IPS-NIHi11 (cell line): ENCODE data around the gene MDN1.

Source experiments
- DNase-seq: peaks from one replicate; pipeline ENCODE4 v3.0.0; 2012; ENCODE audit warnings: mixed read lengths, low spot score

Gene MDN1

GRCh38 chr6:89597372-89597771, 222.2 kb downstream of the MDN1 start:
- DNase-seq = no peak

- no peak for DNase-seq
Observed at GRCh38 chr6:89596484-89596883, 223.1 kb downstream of the MDN1 start.

GRCh38 chr6:89596056-89596455, 223.5 kb downstream of the MDN1 start:
- no peak for DNase-seq
